Tibial nerve (tissue), 4 donors: ENCODE measurements around the gene IFNAR2. TPM values are rescaled to one million over a fixed set of nuclear protein-coding genes. Genes with fewer than 3 reads are reported as not detected.
"Not testable (repeated sequence)": the region's sequence is repeated elsewhere in the genome, so short reads cannot be mapped to it uniquely, and the experiment has no call there.

Experiments
- DNase-seq, 2 donors: peaks; one replicate each; pipeline ENCODE4 v3.0.0-alpha.2; 2019; ENCODE audit warnings: low spot score in 2 of 2
- H3K27ac ChIP-seq, 4 donors: fragments of 200-600 bp; sonication (generic) in 3 of 4; one replicate each; pipeline ENCODE4 v1.5.1; 2017 to 2019; ENCODE audit warnings: mild to moderate bottlenecking in 1 of 4
- H3K27me3 ChIP-seq, 2 donors: fragments of 200-600 bp; sonication (generic) in 1 of 2; one replicate each; pipeline versions ENCODE4 v1.5.1 to v1.6.0; 2017 to 2019
- H3K36me3 ChIP-seq, 3 donors: fragments of 200-600 bp; sonication (generic); one replicate each; pipeline ENCODE4 v1.5.1; 2018 to 2019
- H3K4me1 ChIP-seq, 4 donors: fragments of 200-600 bp; sonication (generic) in 3 of 4; one replicate each; pipeline ENCODE4 v1.5.1; 2017 to 2019
- H3K4me3 ChIP-seq, 4 donors: fragments of 200-600 bp; sonication (generic) in 3 of 4; one replicate each; pipeline ENCODE4 v1.5.1; 2017 to 2019; ENCODE audit warnings: mild to moderate bottlenecking in 1 of 4, moderate library complexity in 1 of 4
- H3K9me3 ChIP-seq, 4 donors: fragments of 200-600 bp; sonication (generic) in 3 of 4; one replicate each; pipeline ENCODE4 v1.5.1; 2017 to 2019
- CTCF ChIP-seq, 5 experiments: fragments of 200-600 bp in 3 of 5; fragments of 450-650 bp in 2 of 5; sonication (generic) in 3 of 5; IDR thresholded peaks; one replicate each; pipeline ENCODE4 v1.5.1; 2016 to 2019; ENCODE audit warnings: antibody characterized with exemption in 5 of 5, mild to moderate bottlenecking in 3 of 5, moderate library complexity in 2 of 5
- EP300 ChIP-seq, 2 donors: sonication (generic); formaldehyde crosslinking; IDR thresholded peaks; one replicate each; pipeline ENCODE4 v1.6.1; 2017; ENCODE audit warnings: antibody characterized with exemption in 2 of 2, mild to moderate bottlenecking in 1 of 2
- POLR2A ChIP-seq, 2 donors: fragments of 450-650 bp; IDR thresholded peaks; one replicate each; pipeline ENCODE4 v1.6.1; 2017; ENCODE audit warnings: antibody characterized with exemption in 2 of 2, mild to moderate bottlenecking in 2 of 2, moderate library complexity in 2 of 2
- WGBS, 2 donors: methylation state at CpG; one replicate each; pipeline ENCODE4 v1.1.5; 2018; 5-methylcytosine and 5-hydroxymethylcytosine counted together
- total RNA-seq, 4 donors: library from RNA; depleted of rRNA; stranded (reverse); fragments of >200 nt; gene quantifications; one replicate each; pipeline ENCODE4 v1.1.0, GENCODE V29; 2016

Gene IFNAR2
- total RNA-seq, 4 donors from 2014 or later = 12.3 to 47.4 (median 29.4) TPM

- TF ChIP-seq EP300 (IDR thresholded peaks at IDR 0.05) = no peak
- TF ChIP-seq POLR2A (IDR thresholded peaks at IDR 0.05) = no peak
- TF ChIP-seq CTCF (IDR thresholded peaks at IDR 0.05) = no peak
- Histone ChIP-seq H3K4me3 (no peak overlapping the region), H3K27ac (no peak overlapping the region), H3K9me3 (no peaks in the 10 kb centered on the region), H3K36me3 (no peaks in the 10 kb centered on the region), H3K27me3 (no peaks in the 10 kb centered on the region), H3K4me1 (peaks cover 0 to 13% (median 5%) of the 10 kb centered on the region in 4 donors)
- WGBS, 2 donors = 92 to 100% methylated on average over 1 of the region's 1 CpG
- DNase-seq = no peak
Measured at GRCh38 chr21:33214056-33214455, 15.7 kb upstream of the IFNAR2 start.

- no peaks in the 10 kb centered on the region for H3K36me3 ChIP-seq
- peak overlapping the region in 2 of 4 donors; percentile 10 to 50 for H3K27ac ChIP-seq
- no peak for TF ChIP-seq POLR2A (IDR thresholded peaks at IDR 0.05)
- TF ChIP-seq EP300 (IDR thresholded peaks at IDR 0.05) = no peak
- no peak for TF ChIP-seq CTCF (IDR thresholded peaks at IDR 0.05)
- WGBS, 2 donors = 90 to 98% methylated on average over 2 of the region's 2 CpGs
- DNase-seq = no peak
- peaks cover 0 to 16% (median 0%) of the 10 kb centered on the region in 4 donors for H3K9me3 ChIP-seq
- H3K4me1 ChIP-seq = peaks cover 0 to 9% (median 2%) of the 10 kb centered on the region in 4 donors
- H3K27me3 ChIP-seq = no peaks in the 10 kb centered on the region
- H3K4me3 ChIP-seq = no peak overlapping the region
Measured at GRCh38 chr21:33217138-33217520, 12.6 kb upstream of the IFNAR2 start.

- H3K27me3 ChIP-seq = no peaks in the 10 kb centered on the region
- no peak overlapping the region for H3K4me3 ChIP-seq
- peaks cover 0 to 9% (median 0%) of the 10 kb centered on the region in 4 donors for H3K4me1 ChIP-seq
- no peak overlapping the region for H3K27ac ChIP-seq
- no peaks in the 10 kb centered on the region for H3K36me3 ChIP-seq
- peaks cover 0 to 19% (median 0%) of the 10 kb centered on the region in 4 donors for H3K9me3 ChIP-seq
- TF ChIP-seq POLR2A (IDR thresholded peaks at IDR 0.05) (no peak), CTCF (IDR thresholded peaks at IDR 0.05) (no peak), EP300 (IDR thresholded peaks at IDR 0.05) (no peak)
- DNase-seq = no peak
- 95 to 98% methylated on average over 3 of the region's 3 CpGs for WGBS, 2 donors
Measured at GRCh38 chr21:33219300-33219699, 10.4 kb upstream of the IFNAR2 start.

- Histone ChIP-seq H3K4me1 (peaks cover 0 to 6% (median 0%) of the 10 kb centered on the region in 4 donors), H3K27me3 (no peaks in the 10 kb centered on the region), H3K36me3 (no peaks in the 10 kb centered on the region), H3K4me3 (no peak overlapping the region), H3K9me3 (peaks cover 0 to 19% (median 0%) of the 10 kb centered on the region in 4 donors), H3K27ac (no peak overlapping the region)
- DNase-seq = no peak
- WGBS, 2 donors = 82 to 89% methylated on average over 3 of the region's 3 CpGs
- TF ChIP-seq CTCF (IDR thresholded peaks at IDR 0.05) (no peak), POLR2A (IDR thresholded peaks at IDR 0.05) (no peak), EP300 (IDR thresholded peaks at IDR 0.05) (no peak)
Measured at GRCh38 chr21:33219954-33220353, 9.8 kb upstream of the IFNAR2 start.

GRCh38 chr21:33225376-33225775 is 4.4 kb upstream of the IFNAR2 start:
- H3K4me3 ChIP-seq, H3K27ac ChIP-seq, DNase-seq, H3K27me3 ChIP-seq, H3K4me1 ChIP-seq, H3K36me3 ChIP-seq: not testable (repeated sequence)
- 90 to 95% methylated on average over 3 of the region's 3 CpGs for WGBS, 2 donors
- peaks cover 0 to 19% (median 0%) of the 10 kb centered on the region in 4 donors for H3K9me3 ChIP-seq

GRCh38 chr21:33228455-33228854 is 1.3 kb upstream of the IFNAR2 start:
- DNase-seq = no peak
- 50 to 53% methylated on average over 3 of the region's 3 CpGs for WGBS, 2 donors

More at GRCh38 chr21:33228455-33228854, 1.3 kb upstream of the IFNAR2 start:
- H3K27me3 ChIP-seq = no peaks in the 10 kb centered on the region
- H3K36me3 ChIP-seq = no peaks in the 10 kb centered on the region
- TF ChIP-seq CTCF (IDR thresholded peaks at IDR 0.05) = no peak
- H3K9me3 ChIP-seq = no peaks in the 10 kb centered on the region
- peaks cover 0 to 32% (median 16%) of the 10 kb centered on the region in 4 donors for H3K4me1 ChIP-seq
- no peak overlapping the region for H3K4me3 ChIP-seq
- no peak overlapping the region for H3K27ac ChIP-seq
